NB4 (cell line): Measurements from ENCODE around the gene ATP8B3.

Experiments used
- MYC ChIP-seq: IDR thresholded peaks from 2 replicates; pipeline ENCODE4 v1.6.1; 2011; ENCODE audit warnings: low read depth, low read length
- POLR2A ChIP-seq: IDR thresholded peaks from 2 replicates; pipeline ENCODE4 v1.6.1; 2011; ENCODE audit warnings: mild to moderate bottlenecking; ENCODE audit not compliant: insufficient read length; ENCODE audit errors: extremely low read depth
- TF ChIP-seq, protein P1 (sequence below): IDR thresholded peaks from one replicate; pipeline ENCODE4 v1.5.1; 2012; ENCODE audit warnings: low read depth, low read length

DNA sequence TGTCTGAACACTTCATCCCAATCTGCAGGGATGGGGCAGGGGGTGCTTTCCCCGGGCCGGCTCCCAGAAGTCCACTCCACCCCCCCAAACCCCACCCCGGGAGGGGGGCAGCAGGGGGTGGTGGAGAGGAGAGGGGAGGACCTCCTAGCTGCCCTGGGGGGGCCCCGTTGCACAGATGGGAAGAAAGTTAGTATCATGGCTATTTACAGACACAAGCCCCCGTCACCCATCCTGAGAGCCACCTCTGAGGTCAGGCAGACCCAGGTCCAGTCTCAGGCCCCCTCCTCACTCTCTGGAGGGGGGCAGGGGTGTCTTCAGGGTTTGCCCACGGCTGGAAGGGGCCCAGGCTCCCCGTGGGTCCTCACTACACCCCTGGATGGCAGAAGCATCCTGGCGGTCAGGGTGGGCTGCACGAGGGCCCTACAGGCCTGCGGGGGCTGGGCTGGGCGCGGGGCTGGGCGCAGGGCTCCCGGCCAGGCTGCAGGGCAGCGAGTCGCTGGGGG is 42.0 kb upstream of the ATP8B3 start:
- TF ChIP-seq, protein P1, sequence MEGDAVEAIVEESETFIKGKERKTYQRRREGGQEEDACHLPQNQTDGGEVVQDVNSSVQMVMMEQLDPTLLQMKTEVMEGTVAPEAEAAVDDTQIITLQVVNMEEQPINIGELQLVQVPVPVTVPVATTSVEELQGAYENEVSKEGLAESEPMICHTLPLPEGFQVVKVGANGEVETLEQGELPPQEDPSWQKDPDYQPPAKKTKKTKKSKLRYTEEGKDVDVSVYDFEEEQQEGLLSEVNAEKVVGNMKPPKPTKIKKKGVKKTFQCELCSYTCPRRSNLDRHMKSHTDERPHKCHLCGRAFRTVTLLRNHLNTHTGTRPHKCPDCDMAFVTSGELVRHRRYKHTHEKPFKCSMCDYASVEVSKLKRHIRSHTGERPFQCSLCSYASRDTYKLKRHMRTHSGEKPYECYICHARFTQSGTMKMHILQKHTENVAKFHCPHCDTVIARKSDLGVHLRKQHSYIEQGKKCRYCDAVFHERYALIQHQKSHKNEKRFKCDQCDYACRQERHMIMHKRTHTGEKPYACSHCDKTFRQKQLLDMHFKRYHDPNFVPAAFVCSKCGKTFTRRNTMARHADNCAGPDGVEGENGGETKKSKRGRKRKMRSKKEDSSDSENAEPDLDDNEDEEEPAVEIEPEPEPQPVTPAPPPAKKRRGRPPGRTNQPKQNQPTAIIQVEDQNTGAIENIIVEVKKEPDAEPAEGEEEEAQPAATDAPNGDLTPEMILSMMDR, result no peak
- TF ChIP-seq MYC, result no peak
- no peak for TF ChIP-seq POLR2A
